ENCODE results near the gene FAM50A.

DNA sequence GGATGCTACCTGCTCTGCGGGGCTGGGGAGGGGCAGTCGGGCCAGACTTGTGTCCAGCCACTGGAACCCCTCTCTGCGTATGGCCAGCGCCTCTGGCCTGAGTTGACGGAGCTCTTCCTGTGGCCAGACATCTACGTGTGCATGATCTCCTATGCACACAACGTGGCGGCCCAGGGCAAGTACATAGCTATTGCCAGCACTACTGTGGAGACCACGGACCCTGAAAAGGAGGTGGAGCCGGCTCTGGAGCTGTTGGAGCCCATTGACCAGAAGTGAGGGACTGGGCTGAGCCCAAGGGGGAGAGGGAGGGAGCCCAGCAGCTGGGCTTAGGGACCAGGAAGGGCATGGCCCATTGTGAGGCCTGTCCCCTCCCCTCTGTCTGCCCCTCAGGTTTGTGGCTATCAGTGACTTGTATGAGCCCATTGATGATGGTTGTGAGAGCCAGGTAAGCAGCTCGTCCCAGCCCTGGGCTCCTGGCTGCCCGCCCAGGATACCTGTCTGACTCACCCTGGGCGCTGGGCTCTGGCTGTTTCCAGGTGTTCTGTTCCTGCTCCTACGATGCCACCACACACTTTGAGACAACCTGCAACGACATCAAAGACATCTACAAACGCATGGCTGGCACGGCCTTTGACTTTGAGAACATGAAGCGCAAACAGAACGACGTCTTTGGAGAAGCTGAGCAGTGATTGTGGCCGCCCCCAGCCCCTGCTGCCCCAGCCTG is 1.8 kb upstream of the FAM50A start:
- TF ChIP-seq CTCF (IDR thresholded peaks at IDR 0.05) (no peak), POLR2AphosphoS5 (IDR thresholded peaks at IDR 0.05) (no peak), EP300 (IDR thresholded peaks at IDR 0.05) (no peak), POLR2A (IDR thresholded peaks at IDR 0.05) (no peak)
